ENCODE measurements around the gene SKIDA1.

SKIDA1 gene

GRCh38 chr10:21467633-21468032 lies 57.8 kb downstream of the SKIDA1 start:
- ChIA-PET POLR2A (no interaction called here), CTCF (no interaction called here)
- TF ChIP-seq LEF1 (IDR thresholded peaks at IDR 0.05; ENCODE audit: borderline replicate concordance) (no peak), FOXA1 (IDR thresholded peaks at IDR 0.05) (no peak), TARDBP (IDR thresholded peaks at IDR 0.05) (no peak), CTBP1 (IDR thresholded peaks at IDR 0.05; ENCODE audit: borderline replicate concordance) (no peak), FOXM1 (IDR thresholded peaks at IDR 0.05; ENCODE audit: borderline replicate concordance) (no peak), HDGF (IDR thresholded peaks at IDR 0.05; ENCODE audit: borderline replicate concordance) (no peak), SUZ12 (IDR thresholded peaks at IDR 0.05) (no peak), FOXK2 (IDR thresholded peaks at IDR 0.05) (no peak), SP1 (IDR thresholded peaks at IDR 0.05) (no peak), ARNT (IDR thresholded peaks at IDR 0.05) (no peak), NFRKB (IDR thresholded peaks at IDR 0.05) (no peak)
- TF ChIP-seq, protein P1, sequence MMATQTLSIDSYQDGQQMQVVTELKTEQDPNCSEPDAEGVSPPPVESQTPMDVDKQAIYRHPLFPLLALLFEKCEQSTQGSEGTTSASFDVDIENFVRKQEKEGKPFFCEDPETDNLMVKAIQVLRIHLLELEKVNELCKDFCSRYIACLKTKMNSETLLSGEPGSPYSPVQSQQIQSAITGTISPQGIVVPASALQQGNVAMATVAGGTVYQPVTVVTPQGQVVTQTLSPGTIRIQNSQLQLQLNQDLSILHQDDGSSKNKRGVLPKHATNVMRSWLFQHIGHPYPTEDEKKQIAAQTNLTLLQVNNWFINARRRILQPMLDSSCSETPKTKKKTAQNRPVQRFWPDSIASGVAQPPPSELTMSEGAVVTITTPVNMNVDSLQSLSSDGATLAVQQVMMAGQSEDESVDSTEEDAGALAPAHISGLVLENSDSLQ (IDR thresholded peaks at IDR 0.05), result no peak
- no peak for DNase-seq (ENCODE audit: extremely low spot score)

GRCh38 chr10:21464134-21464533 lies 61.3 kb downstream of the SKIDA1 start:
- ChIA-PET POLR2A (no interaction called here), CTCF (no interaction called here)
- no peak for DNase-seq (ENCODE audit: extremely low spot score)
- no peak for TF ChIP-seq FOXK2 (IDR thresholded peaks at IDR 0.05)

Measured in HEK293T (cell line).